Activated naive CD4-positive, alpha-beta T cell treated with anti-CD3 and anti-CD28 coated beads, Interleukin-2, amount 50 U/mL, for 72 hours (primary cell): ENCODE results near the gene PPP6R3. TPM values are rescaled to one million over a fixed set of nuclear protein-coding genes. Genes with fewer than 3 reads are reported as not detected.
A peak's percentile ranks its signal among the peaks of the same experiment; 100 is the strongest.
"Not testable (repeated sequence)": the region's sequence is repeated elsewhere in the genome, so short reads cannot be mapped to it uniquely, and the experiment has no call there.

Source experiments
- ATAC-seq, 2 donors: fragments of 150-1000 bp; cut with Tn5 transposase; 2 replicates each; pipeline ENCODE4 v1.10.0; 2021; ENCODE audit warnings: mild to moderate bottlenecking in 2 of 2, moderate library complexity in 2 of 2
- DNase-seq, 2 donors: peaks; one replicate each; pipeline ENCODE4 v3.0.0; 2021 to 2022; ENCODE audit warnings: low spot score in 2 of 2
- H3K27ac Mint-ChIP-seq, 2 donors: one replicate each; pipeline ENCODE4 v1.8.0; 2022; ENCODE audit warnings: mild to moderate bottlenecking in 2 of 2, mixed read lengths in 2 of 2
- H3K36me3 Mint-ChIP-seq, 2 donors: one replicate each; pipeline ENCODE4 v1.8.0; 2022; ENCODE audit warnings: mixed read lengths in 2 of 2
- H3K9me3 Mint-ChIP-seq, 2 donors: one replicate each; pipeline ENCODE4 v1.8.0; 2022; ENCODE audit warnings: mixed read lengths in 2 of 2
- total RNA-seq, 2 donors: library from RNA; stranded (reverse); gene quantifications; one replicate each; pipeline ENCODE4 v1.2.3, GENCODE V29; 2022

The PPP6R3 gene
- total RNA-seq, 2 donors from 2014 or later: 118 to 149 TPM

- peaks cover 26 to 28% of the 10 kb centered on the region in 2 donors for H3K36me3 Mint-ChIP-seq
- no peak for ATAC-seq
- DNase-seq: no peak
- H3K9me3 Mint-ChIP-seq: peaks cover 12 to 14% of the 10 kb centered on the region in 2 donors
- H3K27ac Mint-ChIP-seq: peak overlapping the region in 1 of 2 donors; percentile 65
These were observed 30.2 kb upstream of the PPP6R3 start for GRCh38 chr11:68430384-68430783.

GRCh38 chr11:68430801-68431200, 29.8 kb upstream of the PPP6R3 start:
- DNase-seq (no peak), ATAC-seq (no peak)
- peaks cover 12 to 14% of the 10 kb centered on the region in 2 donors for H3K9me3 Mint-ChIP-seq
- peaks cover 26 to 28% of the 10 kb centered on the region in 2 donors for H3K36me3 Mint-ChIP-seq
- peak overlapping the region in 1 of 2 donors; percentile 65 for H3K27ac Mint-ChIP-seq

DNA sequence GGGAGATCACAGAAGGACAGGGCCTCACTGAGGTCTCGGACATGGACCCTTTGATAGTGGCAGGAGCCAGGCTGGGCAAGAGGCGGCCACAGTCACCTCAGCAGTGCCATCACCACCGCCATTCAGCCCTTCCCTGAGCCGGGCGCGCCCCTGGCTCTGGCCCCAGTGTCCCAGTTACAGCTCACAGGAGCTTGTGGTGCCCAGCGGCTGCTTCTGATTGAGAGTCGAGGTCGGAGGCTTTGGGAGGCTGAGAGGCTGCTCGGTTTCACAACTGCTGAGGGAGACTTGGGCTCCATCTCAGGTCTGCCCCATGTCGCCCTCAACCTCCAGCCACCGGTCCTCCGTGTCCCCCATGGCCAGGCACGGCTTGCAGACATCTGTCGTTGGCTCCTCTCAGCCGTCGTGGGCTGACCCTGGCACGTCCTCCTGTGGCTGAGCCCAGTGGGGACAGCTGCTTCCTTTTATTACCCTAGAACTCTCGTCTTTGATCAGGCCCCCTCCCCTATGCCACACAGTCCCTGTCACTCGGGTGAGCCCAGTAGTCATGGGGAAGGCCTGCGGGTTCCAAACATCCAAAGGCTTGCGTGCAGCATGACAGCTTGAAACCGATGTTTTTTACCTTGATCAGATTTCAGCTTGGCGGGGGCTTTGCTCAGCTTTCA, 28.4 kb upstream of the PPP6R3 start:
- H3K36me3 Mint-ChIP-seq: peaks cover 26 to 28% of the 10 kb centered on the region in 2 donors
- no peak for ATAC-seq
- no peak for DNase-seq
- no peak overlapping the region for H3K27ac Mint-ChIP-seq
- H3K9me3 Mint-ChIP-seq: peaks cover 12 to 14% of the 10 kb centered on the region in 2 donors

DNA sequence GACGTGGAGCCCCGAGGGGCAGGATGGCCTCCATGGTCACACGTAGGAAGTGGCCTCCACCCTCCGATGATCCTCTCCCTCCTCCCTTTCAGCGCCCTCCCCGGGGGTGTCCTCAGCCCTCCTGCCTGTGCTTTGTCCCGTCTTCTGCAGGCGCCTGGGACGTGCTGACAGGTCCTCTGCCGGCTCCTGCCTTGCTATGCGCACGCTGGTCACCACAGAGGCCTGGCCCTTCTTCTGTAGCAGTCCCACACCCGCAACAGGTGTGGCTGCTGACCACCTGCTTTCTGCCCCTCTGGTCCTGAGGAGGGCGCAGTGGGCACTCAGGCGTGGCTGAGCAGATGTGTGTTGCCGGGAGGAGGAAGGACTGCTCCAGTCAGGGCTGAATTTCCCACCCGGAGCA, 27.7 kb upstream of the PPP6R3 start:
- Mint-ChIP-seq H3K9me3 (peaks cover 12 to 14% of the 10 kb centered on the region in 2 donors), H3K27ac (no peak overlapping the region), H3K36me3 (peaks cover 26 to 28% of the 10 kb centered on the region in 2 donors)
- no peak for ATAC-seq
- no peak for DNase-seq

GRCh38 chr11:68433541-68433940, 27.0 kb upstream of the PPP6R3 start:
- no peak overlapping the region for H3K27ac Mint-ChIP-seq
- peaks cover 23 to 24% of the 10 kb centered on the region in 2 donors for H3K36me3 Mint-ChIP-seq
- no peak for ATAC-seq
- peaks cover 8 to 10% of the 10 kb centered on the region in 2 donors for H3K9me3 Mint-ChIP-seq
- no peak for DNase-seq

GRCh38 chr11:68434159-68434558, 26.4 kb upstream of the PPP6R3 start:
- ATAC-seq, DNase-seq, H3K9me3 Mint-ChIP-seq, H3K27ac Mint-ChIP-seq: not testable (repeated sequence)
- peaks cover 18% of the 10 kb centered on the region in 2 donors for H3K36me3 Mint-ChIP-seq

DNA sequence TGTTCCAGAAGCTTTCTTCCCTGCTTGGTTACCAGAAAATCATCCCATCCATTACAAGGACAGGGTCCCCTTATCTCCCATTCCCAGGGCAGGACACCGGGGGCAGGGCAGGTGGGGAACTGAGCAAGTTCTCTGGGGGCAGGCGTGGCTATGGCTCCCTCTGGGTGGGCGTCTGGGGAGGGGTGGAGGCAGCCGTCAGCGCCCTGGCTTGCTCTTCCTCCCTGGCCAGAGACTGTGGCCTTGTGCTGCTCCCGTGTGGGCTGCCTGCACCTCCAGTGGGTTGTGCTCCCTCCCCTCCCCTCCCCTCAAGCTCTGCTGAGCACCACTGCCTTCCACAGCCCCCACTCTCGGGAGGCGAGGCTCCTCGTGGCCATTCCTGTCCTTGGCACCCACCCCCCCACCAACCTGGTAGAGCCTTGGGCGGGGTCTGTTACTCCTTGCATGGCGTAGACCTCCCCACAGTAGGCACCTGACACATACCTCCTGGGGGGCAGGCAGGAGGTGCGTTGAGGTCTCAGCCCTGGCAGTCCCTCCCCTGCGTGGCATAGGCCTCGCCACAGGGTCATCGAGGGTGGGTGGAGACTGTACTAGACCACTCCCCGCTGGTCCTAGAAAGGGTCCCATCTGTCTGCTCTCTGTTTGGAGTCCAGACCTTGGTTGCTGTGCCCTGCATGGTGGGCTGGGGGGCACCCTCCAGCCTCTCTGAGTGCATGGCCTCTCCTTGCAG, 24.2 kb upstream of the PPP6R3 start:
- DNase-seq (no peak), ATAC-seq (no peak)
- Mint-ChIP-seq H3K36me3 (no peaks in the 10 kb centered on the region), H3K9me3 (no peaks in the 10 kb centered on the region), H3K27ac (no peak overlapping the region)

DNA sequence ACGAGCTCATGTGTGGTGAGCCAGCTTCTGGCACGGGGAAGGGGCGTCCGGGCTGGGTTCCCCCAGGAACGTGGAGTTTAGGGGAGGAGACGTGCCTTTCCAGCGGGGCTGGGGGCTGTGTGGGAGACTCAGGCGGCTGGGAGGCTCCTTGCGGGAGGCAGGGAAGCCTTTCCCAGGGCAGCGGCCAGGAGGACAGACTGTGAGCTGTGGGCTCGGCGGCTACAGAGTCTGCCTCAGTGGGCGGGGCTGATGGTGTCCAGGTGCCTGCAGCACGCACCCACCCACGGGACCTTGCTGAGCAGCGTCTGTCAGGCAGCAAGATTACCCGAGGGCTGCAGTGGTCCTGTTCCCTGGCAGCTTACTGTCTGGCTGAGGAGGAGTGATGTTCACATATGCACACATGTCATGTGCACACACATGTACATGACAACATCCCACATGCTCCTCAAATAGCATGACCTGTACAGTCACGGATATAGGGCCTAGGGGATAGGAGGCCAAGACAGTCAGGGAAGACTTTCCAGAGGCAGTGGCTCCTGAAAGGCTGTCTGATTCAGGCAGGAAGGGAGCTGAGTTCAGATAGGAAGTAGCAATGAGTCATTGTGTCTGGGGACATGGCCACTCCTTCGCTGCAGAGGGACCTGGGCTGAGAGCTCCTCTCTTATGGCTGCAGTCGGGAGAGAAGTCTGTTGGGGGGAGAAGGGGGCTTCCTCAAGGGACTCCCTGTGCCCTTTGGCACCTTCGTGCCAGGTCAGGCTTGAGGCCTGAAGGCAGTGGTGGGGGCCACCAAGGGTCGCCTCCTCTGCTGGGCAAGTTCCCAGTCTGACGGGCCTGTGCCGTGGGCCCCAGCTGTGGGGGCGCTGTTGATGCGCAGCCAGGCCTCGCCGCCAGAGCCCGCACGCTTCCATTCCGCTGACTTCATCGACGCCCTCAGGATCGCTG, 23.3 kb upstream of the PPP6R3 start:
- ATAC-seq: peak in 1 of 2 donors; percentile 51
- H3K36me3 Mint-ChIP-seq: no peaks in the 10 kb centered on the region
- peak overlapping the region in 1 of 2 donors; percentile 65 for H3K27ac Mint-ChIP-seq
- H3K9me3 Mint-ChIP-seq: no peaks in the 10 kb centered on the region
- no peak for DNase-seq

DNA sequence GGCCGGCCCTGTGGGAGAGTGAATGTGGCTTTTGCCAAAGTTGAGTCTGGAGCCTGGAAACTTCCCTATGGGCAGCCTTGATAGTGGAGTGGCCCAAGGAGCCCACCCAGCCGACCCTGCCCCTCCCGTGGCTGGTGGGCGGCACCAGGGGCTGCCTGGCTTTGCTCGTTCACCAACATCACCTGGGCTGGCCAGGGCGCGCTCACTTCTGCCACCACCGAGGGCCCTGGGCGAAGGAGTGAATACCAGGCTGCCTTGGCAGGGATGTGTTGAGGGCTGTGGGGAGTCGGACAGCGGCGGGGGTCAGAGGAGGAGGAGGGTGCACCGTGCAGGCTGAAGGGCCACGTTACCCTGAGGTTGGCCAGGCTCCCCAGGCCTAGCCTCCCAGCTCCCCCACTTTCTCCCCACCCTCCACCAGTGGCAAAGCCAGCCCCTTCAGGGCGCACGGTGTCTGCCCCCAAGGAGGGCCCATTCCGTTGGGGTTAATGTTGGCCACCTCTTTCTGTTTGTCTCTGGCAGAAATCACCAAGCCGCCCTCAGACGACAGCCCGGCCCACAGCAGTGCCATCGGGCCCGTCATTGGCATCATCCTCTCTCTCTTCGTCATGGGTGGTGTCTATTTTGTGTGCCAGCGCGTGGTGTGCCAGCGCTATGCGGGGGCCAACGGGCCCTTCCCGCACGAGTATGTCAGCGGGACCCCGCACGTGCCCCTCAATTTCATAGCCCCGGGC, 22.5 kb upstream of the PPP6R3 start:
- no peak for ATAC-seq
- H3K9me3 Mint-ChIP-seq: no peaks in the 10 kb centered on the region
- DNase-seq: no peak

DNA sequence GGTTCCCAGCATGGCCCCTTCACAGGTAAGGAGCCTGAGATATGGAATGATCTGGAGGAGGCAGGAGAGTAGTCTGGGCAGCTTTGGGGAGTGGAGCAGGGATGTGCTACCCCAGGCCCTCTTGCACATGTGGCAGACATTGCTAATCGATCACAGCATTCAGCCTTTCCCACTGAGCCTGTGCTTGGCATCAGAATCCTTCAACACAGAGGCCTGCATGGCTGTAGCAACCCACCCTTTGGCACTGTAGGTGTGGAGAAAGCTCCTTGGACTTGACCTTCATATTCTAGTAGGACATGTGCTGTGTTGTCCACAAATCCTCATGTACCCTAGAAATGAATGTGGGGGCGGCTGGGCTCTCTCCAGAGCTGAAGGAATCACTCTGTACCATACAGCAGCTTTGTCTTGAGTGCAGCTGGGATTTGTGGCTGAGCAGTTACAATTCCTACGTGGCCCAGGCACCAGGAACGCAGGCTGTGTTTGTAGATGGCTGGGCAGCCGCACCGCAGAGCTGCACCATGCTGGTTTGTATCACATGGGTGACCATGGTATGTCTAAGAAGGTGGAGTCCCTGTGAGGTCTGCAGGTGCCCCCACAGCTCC, 21.8 kb upstream of the PPP6R3 start:
- H3K27ac Mint-ChIP-seq: no peak overlapping the region
- H3K36me3 Mint-ChIP-seq: no peaks in the 10 kb centered on the region
- ATAC-seq (no peak), DNase-seq (no peak)
- H3K9me3 Mint-ChIP-seq: no peaks in the 10 kb centered on the region

More for the DNA sequence above, 22.5 kb upstream of the PPP6R3 start:
- Mint-ChIP-seq H3K36me3 (no peaks in the 10 kb centered on the region), H3K27ac (no peak overlapping the region)

DNA sequence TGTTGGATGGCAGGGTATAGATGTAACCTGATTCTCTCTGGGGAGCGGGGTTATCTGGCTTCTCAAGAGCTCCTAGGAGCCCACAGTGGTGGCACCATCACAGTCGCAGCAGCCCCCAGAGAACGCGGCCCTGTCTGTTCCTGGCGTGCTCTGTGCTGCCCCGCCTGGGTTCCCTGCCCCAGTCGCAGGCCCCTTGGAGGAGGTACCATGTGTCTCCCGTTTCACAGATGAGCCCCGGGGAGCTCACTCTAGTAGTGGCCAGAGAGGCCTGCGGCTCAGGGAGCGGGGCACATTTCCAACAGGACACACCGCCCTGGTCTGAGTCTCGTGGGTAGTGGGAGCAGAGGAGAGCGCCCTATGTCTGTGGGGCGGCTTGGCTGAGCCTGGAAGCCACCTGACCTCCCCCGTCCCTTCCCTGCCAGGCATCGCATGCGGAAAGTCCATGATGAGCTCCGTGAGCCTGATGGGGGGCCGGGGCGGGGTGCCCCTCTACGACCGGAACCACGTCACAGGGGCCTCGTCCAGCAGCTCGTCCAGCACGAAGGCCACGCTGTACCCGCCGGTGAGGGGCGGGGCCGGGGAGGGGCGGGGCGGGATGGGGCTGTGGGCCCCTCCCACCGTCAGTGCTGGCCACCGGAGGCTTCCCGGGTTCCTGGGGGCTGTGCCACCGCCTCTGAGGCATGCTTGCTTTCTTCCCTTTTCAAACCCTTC, 21.0 kb upstream of the PPP6R3 start:
- ATAC-seq (no peak), DNase-seq (no peak)
- Mint-ChIP-seq H3K27ac (no peak overlapping the region), H3K9me3 (no peaks in the 10 kb centered on the region), H3K36me3 (no peaks in the 10 kb centered on the region)

GRCh38 chr11:68440224-68440623, 20.3 kb upstream of the PPP6R3 start:
- H3K36me3 Mint-ChIP-seq: no peaks in the 10 kb centered on the region
- no peak overlapping the region for H3K27ac Mint-ChIP-seq
- ATAC-seq (no peak), DNase-seq (no peak)
- no peaks in the 10 kb centered on the region for H3K9me3 Mint-ChIP-seq

- ATAC-seq: no peak
- H3K9me3 Mint-ChIP-seq: no peaks in the 10 kb centered on the region
- no peak for DNase-seq
- peak overlapping the region in 1 of 2 donors; percentile 74 for H3K27ac Mint-ChIP-seq
- H3K36me3 Mint-ChIP-seq: no peaks in the 10 kb centered on the region
These were observed 18.9 kb upstream of the PPP6R3 start for GRCh38 chr11:68441466-68442230.

DNA sequence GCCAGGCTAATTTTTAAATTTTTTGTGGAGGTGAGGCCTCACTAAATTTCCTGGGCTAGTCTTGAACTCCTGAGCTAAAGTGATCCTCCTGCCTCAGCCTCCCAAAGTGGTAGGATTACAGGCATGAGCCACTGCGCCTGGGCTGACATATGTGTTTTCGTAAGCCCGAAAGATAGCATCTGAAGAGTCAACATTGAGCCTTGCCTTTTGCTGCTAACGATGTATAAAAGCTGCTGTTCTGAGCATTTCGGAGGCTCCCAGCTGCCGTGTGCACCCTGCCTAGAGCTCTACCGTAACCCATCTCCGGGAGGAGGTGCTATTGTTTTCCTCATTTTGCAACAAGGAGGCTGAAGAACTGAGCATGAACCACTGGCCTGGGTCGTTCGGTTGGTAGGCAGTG, 18.1 kb upstream of the PPP6R3 start:
- H3K27ac Mint-ChIP-seq: no peak overlapping the region
- ATAC-seq: no peak
- peaks cover 0 to under 1% of the 10 kb centered on the region in 2 donors for H3K36me3 Mint-ChIP-seq
- DNase-seq: no peak
- H3K9me3 Mint-ChIP-seq: no peaks in the 10 kb centered on the region

- no peak overlapping the region for H3K27ac Mint-ChIP-seq
- H3K9me3 Mint-ChIP-seq: no peaks in the 10 kb centered on the region
- peaks cover 0 to 11% of the 10 kb centered on the region in 2 donors for H3K36me3 Mint-ChIP-seq
- no peak for ATAC-seq
- DNase-seq: no peak
These were observed 16.0 kb upstream of the PPP6R3 start for GRCh38 chr11:68444566-68444965.
